ENCODE measurements around the gene CTDP1. TPM values are rescaled to one million over a fixed set of nuclear protein-coding genes. Genes with fewer than 3 reads are reported as not detected.

Gene CTDP1
- polyA plus RNA-seq, 1 donor (not counting 4 experiments of a cell fraction or from before 2014, with no cell fraction given): 9.2 TPM

DNA sequence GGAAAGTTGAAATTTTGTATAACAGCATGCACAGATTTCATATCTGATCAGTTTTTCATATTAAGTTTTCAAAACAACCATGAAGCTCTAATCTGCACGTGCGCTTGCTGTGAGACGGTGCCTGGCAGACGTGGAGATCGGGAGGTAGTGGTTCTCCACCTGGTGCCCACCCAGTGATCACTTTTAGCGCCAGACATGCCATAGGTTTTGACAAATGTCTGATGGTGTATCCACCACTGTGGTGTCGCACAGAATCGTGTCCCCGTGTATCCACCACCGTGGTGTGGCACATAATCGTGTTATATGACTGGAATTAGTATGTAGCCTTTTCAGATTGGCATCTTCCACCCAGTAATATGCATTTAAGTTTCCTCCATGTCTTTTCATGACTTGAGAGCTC, 77.2 kb downstream of the CTDP1 start:
- no peaks in the 10 kb centered on the region for H3K79me2 ChIP-seq (ENCODE audit: control insufficient read depth, insufficient read depth, low read length)
- dilution Hi-C loops (cut with MboI; ENCODE audit: extremely low pct_ligation_motif_present, low sequenced_read_pairs): no loop called here
- no peak overlapping the region for H2AFZ ChIP-seq (ENCODE audit: control insufficient read depth, low read length)
- H4K20me1 ChIP-seq (ENCODE audit: control insufficient read depth, extremely low read depth, insufficient read depth, low read length): peaks cover 3% of the 10 kb centered on the region
- no peaks in the 10 kb centered on the region for H3K27me3 ChIP-seq (ENCODE audit: control insufficient read depth, extremely low read depth, insufficient read depth, low read length)
- H3K9ac ChIP-seq (ENCODE audit: control insufficient read depth, extremely low read depth, insufficient read depth, low read length): no peak overlapping the region
- H3K36me3 ChIP-seq (ENCODE audit: control insufficient read depth in 2 of 2, extremely low read depth in 1 of 2, insufficient read depth in 2 of 2, low read length in 2 of 2): peaks cover 5 to 11% of the 10 kb centered on the region in 2 experiments
- H3K9me3 ChIP-seq (ENCODE audit: control insufficient read depth, low read depth, low read length): no peaks in the 10 kb centered on the region
- no peak for TF ChIP-seq EZH2 (IDR thresholded peaks at IDR 0.05; ENCODE audit: low read length)
- TF ChIP-seq, protein P1, sequence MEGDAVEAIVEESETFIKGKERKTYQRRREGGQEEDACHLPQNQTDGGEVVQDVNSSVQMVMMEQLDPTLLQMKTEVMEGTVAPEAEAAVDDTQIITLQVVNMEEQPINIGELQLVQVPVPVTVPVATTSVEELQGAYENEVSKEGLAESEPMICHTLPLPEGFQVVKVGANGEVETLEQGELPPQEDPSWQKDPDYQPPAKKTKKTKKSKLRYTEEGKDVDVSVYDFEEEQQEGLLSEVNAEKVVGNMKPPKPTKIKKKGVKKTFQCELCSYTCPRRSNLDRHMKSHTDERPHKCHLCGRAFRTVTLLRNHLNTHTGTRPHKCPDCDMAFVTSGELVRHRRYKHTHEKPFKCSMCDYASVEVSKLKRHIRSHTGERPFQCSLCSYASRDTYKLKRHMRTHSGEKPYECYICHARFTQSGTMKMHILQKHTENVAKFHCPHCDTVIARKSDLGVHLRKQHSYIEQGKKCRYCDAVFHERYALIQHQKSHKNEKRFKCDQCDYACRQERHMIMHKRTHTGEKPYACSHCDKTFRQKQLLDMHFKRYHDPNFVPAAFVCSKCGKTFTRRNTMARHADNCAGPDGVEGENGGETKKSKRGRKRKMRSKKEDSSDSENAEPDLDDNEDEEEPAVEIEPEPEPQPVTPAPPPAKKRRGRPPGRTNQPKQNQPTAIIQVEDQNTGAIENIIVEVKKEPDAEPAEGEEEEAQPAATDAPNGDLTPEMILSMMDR (optimal IDR thresholded peaks at IDR 0.05 in 1 of 3, IDR thresholded peaks at IDR 0.05 in 1 of 3, conservative IDR thresholded peaks at IDR 0.05 in 1 of 3; ENCODE audit: extremely low read depth in 1 of 3, insufficient read depth in 2 of 3, low read length in 3 of 3): no peak
- no peaks in the 10 kb centered on the region for H3K4me1 ChIP-seq (ENCODE audit: control insufficient read depth, extremely low read depth, insufficient read depth, low read length)
- H3K27ac ChIP-seq (ENCODE audit: control insufficient read depth, insufficient read depth, low read length): no peak overlapping the region
- no peaks in the 10 kb centered on the region for H3K9me1 ChIP-seq (ENCODE audit: control insufficient read depth, extremely low read depth, insufficient read depth, low read length)
- no peak overlapping the region for H3K4me3 ChIP-seq (ENCODE audit: control insufficient read depth in 2 of 3, extremely low read depth in 1 of 3, insufficient read depth in 2 of 3, low read depth in 1 of 3, low read length in 3 of 3)
- no peak overlapping the region for H3K4me2 ChIP-seq (ENCODE audit: control insufficient read depth, extremely low read depth, insufficient read depth, low read depth, low read length)
- no peak for DNase-seq (ENCODE audit: low read depth, low spot score)
- FAIRE-seq: no peak

DNA sequence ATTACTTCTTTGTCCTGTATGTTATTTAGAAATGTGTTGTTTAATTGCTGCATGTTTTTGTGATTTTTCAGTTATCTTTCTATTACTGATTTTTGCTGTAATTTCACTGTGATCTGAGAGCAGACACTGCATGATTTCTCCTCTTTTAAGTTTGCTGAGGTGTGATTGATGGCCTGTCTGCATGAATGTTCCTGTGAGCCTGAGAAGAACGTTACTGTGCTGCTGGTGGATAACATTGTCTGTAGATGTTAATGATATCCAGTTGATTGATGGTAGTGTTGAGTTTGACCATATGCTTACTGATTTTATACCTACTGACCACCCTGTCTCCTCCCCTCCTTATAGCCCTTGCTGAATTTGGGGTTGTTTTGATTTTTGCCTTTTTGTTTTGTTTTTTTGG, 80.7 kb downstream of the CTDP1 start:
- dilution Hi-C loops (cut with MboI; ENCODE audit: extremely low pct_ligation_motif_present, low sequenced_read_pairs): no loop called here
- no peaks in the 10 kb centered on the region for H3K27me3 ChIP-seq (ENCODE audit: control insufficient read depth, extremely low read depth, insufficient read depth, low read length)
- no peaks in the 10 kb centered on the region for H4K20me1 ChIP-seq (ENCODE audit: control insufficient read depth, extremely low read depth, insufficient read depth, low read length)
- no peak for DNase-seq (ENCODE audit: low read depth, low spot score)
- no peak overlapping the region for H3K9ac ChIP-seq (ENCODE audit: control insufficient read depth, extremely low read depth, insufficient read depth, low read length)
- H3K4me3 ChIP-seq (ENCODE audit: control insufficient read depth in 2 of 3, extremely low read depth in 1 of 3, insufficient read depth in 2 of 3, low read depth in 1 of 3, low read length in 3 of 3): no peak overlapping the region
- FAIRE-seq: no peak
- H2AFZ ChIP-seq (ENCODE audit: control insufficient read depth, low read length): no peak overlapping the region
- no peak overlapping the region for H3K27ac ChIP-seq (ENCODE audit: control insufficient read depth, insufficient read depth, low read length)
- H3K9me3 ChIP-seq (ENCODE audit: control insufficient read depth, low read depth, low read length): peaks cover 2% of the 10 kb centered on the region
- H3K4me1 ChIP-seq (ENCODE audit: control insufficient read depth, extremely low read depth, insufficient read depth, low read length): no peaks in the 10 kb centered on the region
- H3K4me2 ChIP-seq (ENCODE audit: control insufficient read depth, extremely low read depth, insufficient read depth, low read depth, low read length): no peak overlapping the region
- TF ChIP-seq EZH2 (IDR thresholded peaks at IDR 0.05; ENCODE audit: low read length): no peak
- TF ChIP-seq, protein P1 (optimal IDR thresholded peaks at IDR 0.05 in 1 of 3, IDR thresholded peaks at IDR 0.05 in 1 of 3, conservative IDR thresholded peaks at IDR 0.05 in 1 of 3; ENCODE audit: extremely low read depth in 1 of 3, insufficient read depth in 2 of 3, low read length in 3 of 3): no peak
- H3K36me3 ChIP-seq (ENCODE audit: control insufficient read depth in 2 of 2, extremely low read depth in 1 of 2, insufficient read depth in 2 of 2, low read length in 2 of 2): peaks cover 0 to 2% of the 10 kb centered on the region in 2 experiments
- H3K9me1 ChIP-seq (ENCODE audit: control insufficient read depth, extremely low read depth, insufficient read depth, low read length): no peaks in the 10 kb centered on the region
- no peaks in the 10 kb centered on the region for H3K79me2 ChIP-seq (ENCODE audit: control insufficient read depth, insufficient read depth, low read length)

All from keratinocyte (primary cell).